H1 (cell line): ENCODE results near the gene ALK. TPM values are rescaled to one million over a fixed set of nuclear protein-coding genes. Genes with fewer than 3 reads are reported as not detected.

Experiments
- CTCF ChIA-PET: fragments of 300-600 bp; sonication (Branson Sonifier 250); formaldehyde crosslinking; loops from one replicate; lab custom pipeline; 2021; ENCODE audit not compliant: partially characterized antibody; lab: Charles Lee
- POLR2A ChIA-PET: fragments of 300-600 bp; sonication (Branson Sonifier 250); formaldehyde crosslinking; loops from one replicate; lab custom pipeline; 2021; ENCODE audit warnings: inconsistent platforms; ENCODE audit not compliant: partially characterized antibody; lab: Charles Lee
- DNase-seq, 2 experiments: peaks; one replicate each; pipeline versions ENCODE4 v3.0.0 to v3.0.0-alpha.2; 2010 to 2022; ENCODE audit warnings: low spot score in 2 of 2, low read depth in 1 of 2, mixed read lengths in 1 of 2
- FAIRE-seq: peaks from 2 replicates; lab custom pipeline; 2011; peaks lifted over from hg19 to GRCh38; lab: Jason Lieb, UNC
- H2AFZ ChIP-seq: 2 replicates; pipeline ENCODE4 v1.8.1; 2012; ENCODE audit warnings: low read length, inconsistent platforms
- H2AK5ac ChIP-seq: 2 replicates; pipeline ENCODE4 v1.6.1; 2013; ENCODE audit warnings: low read depth, low read length
- H2BK120ac ChIP-seq: replicated peaks from 2 replicates; pipeline ENCODE3; 2013; ENCODE audit warnings: low read depth, low read length, inconsistent platforms
- H2BK12ac ChIP-seq: 2 replicates; pipeline ENCODE4 v1.6.1; 2013; ENCODE audit warnings: low read depth, low read length
- H2BK15ac ChIP-seq: 2 replicates; pipeline ENCODE4 v1.6.1; 2013; ENCODE audit warnings: low read length
- H2BK20ac ChIP-seq: 2 replicates; pipeline ENCODE4 v1.6.1; 2013; ENCODE audit warnings: low read length
- H2BK5ac ChIP-seq: 2 replicates; pipeline ENCODE4 v1.6.1; 2013; ENCODE audit warnings: low read depth, low read length
- H3K14ac ChIP-seq: 2 replicates; pipeline ENCODE4 v1.6.1; 2013; ENCODE audit warnings: inconsistent platforms; ENCODE audit not compliant: insufficient read length
- H3K18ac ChIP-seq: 2 replicates; pipeline ENCODE4 v1.6.1; 2013; ENCODE audit warnings: low read length; ENCODE audit errors: extremely low read depth
- H3K23ac ChIP-seq: 2 replicates; pipeline ENCODE4 v1.6.1; 2013; ENCODE audit warnings: inconsistent platforms; ENCODE audit not compliant: insufficient read length
- H3K23me2 ChIP-seq: 2 replicates; pipeline ENCODE4 v1.6.1; 2013; ENCODE audit warnings: low read depth, low read length
- H3K27ac ChIP-seq: 2 replicates; pipeline ENCODE4 v1.6.1; 2011; ENCODE audit warnings: low read depth, low read length, inconsistent platforms
- H3K27me3 ChIP-seq, 4 experiments: replicated peaks in 1 of 4; 1 replicate in 1 of 4; 2 replicates in 3 of 4; pipeline versions ENCODE4 v1.6.1 to v1.8.1; 2011 to 2013; ENCODE audit warnings: low read length in 3 of 4, mild to moderate bottlenecking in 3 of 4, inconsistent platforms in 2 of 4, mixed read lengths in 2 of 4, moderate library complexity in 1 of 4; ENCODE audit not compliant: control insufficient read depth in 3 of 4, insufficient read depth in 3 of 4; ENCODE audit errors: extremely low read depth in 1 of 4
- H3K36me3 ChIP-seq, 4 experiments: 2 replicates each; pipeline versions ENCODE4 v1.6.1 to v1.8.1; 2011 to 2013; ENCODE audit warnings: mild to moderate bottlenecking in 4 of 4, low read length in 3 of 4, moderate library complexity in 2 of 4, control low read depth in 1 of 4, inconsistent platforms in 1 of 4; ENCODE audit not compliant: insufficient read depth in 4 of 4, control insufficient read depth in 2 of 4
- H3K4ac ChIP-seq: replicated peaks from 2 replicates; pipeline ENCODE3; 2013; ENCODE audit warnings: low read length, low read depth, mixed read lengths, inconsistent platforms; ENCODE audit not compliant: insufficient read length
- H3K4me1 ChIP-seq, 4 experiments: replicated peaks in 1 of 4; 1 replicate in 1 of 4; 2 replicates in 3 of 4; pipeline versions ENCODE4 v1.6.1 to v1.8.1; 2011 to 2013; ENCODE audit warnings: low read length in 3 of 4, inconsistent platforms in 2 of 4, mixed read lengths in 1 of 4; ENCODE audit not compliant: insufficient read depth in 4 of 4, control insufficient read depth in 3 of 4
- H3K4me2 ChIP-seq, 2 experiments: 2 replicates each; pipeline versions ENCODE4 v1.6.1 to v1.8.1; 2011 to 2013; ENCODE audit warnings: low read depth in 2 of 2, low read length in 2 of 2, control low read depth in 1 of 2, inconsistent platforms in 1 of 2, mild to moderate bottlenecking in 1 of 2; ENCODE audit not compliant: insufficient read depth in 1 of 2
- H3K4me3 ChIP-seq, 4 experiments: fragments of 200-600, 300-600 bp in 1 of 4; sonication (generic), shearing (Covaris generic), sonication (Bioruptor Twin) in 1 of 4; 2 replicates each; pipeline versions ENCODE4 v1.5.1 to v1.8.1; 2011 to 2016; ENCODE audit warnings: low read length in 4 of 4, low read depth in 3 of 4, control low read depth in 2 of 4, inconsistent platforms in 2 of 4, mild to moderate bottlenecking in 2 of 4, mixed read lengths in 1 of 4, moderate library complexity in 1 of 4; ENCODE audit not compliant: insufficient read depth in 2 of 4; ENCODE audit errors: extremely low read depth in 1 of 4
- H3K56ac ChIP-seq: replicated peaks from 2 replicates; pipeline ENCODE3; 2013; ENCODE audit warnings: low read depth, mild to moderate bottlenecking, mixed read lengths, low read length, inconsistent platforms; ENCODE audit not compliant: insufficient read length
- H3K79me1 ChIP-seq: 2 replicates; pipeline ENCODE4 v1.6.1; 2013; ENCODE audit warnings: low read depth, low read length, control low read depth
- H3K79me2 ChIP-seq, 2 experiments: 2 replicates each; pipeline versions ENCODE4 v1.6.1 to v1.8.1; 2012 to 2013; ENCODE audit warnings: low read length in 2 of 2, mild to moderate bottlenecking in 2 of 2, inconsistent platforms in 1 of 2; ENCODE audit not compliant: insufficient read depth in 2 of 2, control insufficient read depth in 1 of 2
- H3K9ac ChIP-seq, 4 experiments: replicated peaks in 1 of 4; 1 replicate in 1 of 4; 2 replicates in 3 of 4; pipeline versions ENCODE4 v1.6.1 to v1.8.1; 2011 to 2013; ENCODE audit warnings: low read depth in 3 of 4, low read length in 3 of 4, control low read depth in 2 of 4, mild to moderate bottlenecking in 2 of 4, moderate library complexity in 2 of 4, inconsistent platforms in 1 of 4; ENCODE audit errors: extremely low read depth in 1 of 4
- H3K9me3 ChIP-seq, 2 experiments: 2 replicates each; pipeline versions ENCODE4 v1.6.1 to v1.8.1; 2012 to 2013; ENCODE audit warnings: mild to moderate bottlenecking in 2 of 2, moderate library complexity in 2 of 2, control low read depth in 1 of 2, inconsistent platforms in 1 of 2, low read depth in 1 of 2, low read length in 1 of 2, mixed read lengths in 1 of 2; ENCODE audit not compliant: insufficient read depth in 2 of 2
- H4K20me1 ChIP-seq, 2 experiments: replicated peaks in 1 of 2; 2 replicates each; pipeline versions ENCODE3 to v1.8.1; 2011 to 2013; ENCODE audit warnings: inconsistent platforms in 2 of 2, low read length in 2 of 2, mild to moderate bottlenecking in 1 of 2; ENCODE audit not compliant: insufficient read depth in 2 of 2, control insufficient read depth in 1 of 2
- H4K5ac ChIP-seq: 2 replicates; pipeline ENCODE4 v1.6.1; 2013; ENCODE audit warnings: low read length, low read depth, mixed read lengths, inconsistent platforms; ENCODE audit not compliant: insufficient read length
- H4K8ac ChIP-seq: 2 replicates; pipeline ENCODE4 v1.8.0; 2013; ENCODE audit warnings: mild to moderate bottlenecking, moderate library complexity, low read length, inconsistent platforms; ENCODE audit not compliant: insufficient read depth; ENCODE audit errors: extremely low read depth
- H4K91ac ChIP-seq: replicated peaks from 2 replicates; pipeline ENCODE3; 2013; ENCODE audit warnings: low read length, mixed read lengths, inconsistent platforms; ENCODE audit not compliant: insufficient read length
- TAF7 ChIP-seq: optimal IDR thresholded peaks from 2 replicates; pipeline ENCODE3; 2011; ENCODE audit warnings: low read depth, mild to moderate bottlenecking, inconsistent platforms, low read length, moderate library complexity, borderline replicate concordance
- WGBS, 2 experiments: shearing (Covaris generic) in 1 of 2; methylation state at CpG; one replicate each; pipeline versions ENCODE4 v1.1.6 to v1.1.7; 2013 to 2015; ENCODE audit warnings: low lambda C conversion rate in 2 of 2, mixed read lengths in 2 of 2, inconsistent platforms in 1 of 2, low coverage in 1 of 2, missing lambda C conversion rate in 1 of 2; ENCODE audit not compliant: insufficient replicate concordance in 2 of 2, insufficient coverage in 1 of 2, insufficient read length in 1 of 2; ENCODE audit errors: extremely low coverage in 1 of 2, missing lambda C conversion rate in 1 of 2; 5-methylcytosine and 5-hydroxymethylcytosine counted together
- polyA plus RNA-seq, 7 experiments: library from polyadenylated mRNA; depleted of rRNA in 3 of 7; stranded (reverse) in 5 of 7; unstranded in 2 of 7; fragments of >200 nt in 5 of 7; fragments of 200-250 nt in 2 of 7; gene quantifications; 1 replicate in 5 of 7; 2 replicates in 1 of 7; 4 replicates in 1 of 7; pipeline versions ENCODE4 v1.2.1 to v1.2.3, GENCODE V29; 2011 to 2013; ENCODE audit warnings: missing spikeins in 2 of 7, mixed read lengths in 2 of 7
- total RNA-seq: library from RNA; stranded (reverse); fragmentation: NEBNext Ultra II Directional; extraction: Animal tissue kit (Norgen Biotek cat#: 25700); gene quantifications from 2 replicates; pipeline ENCODE4 v1.2.1, GENCODE V29; 2021

The ALK gene
- total and polyA plus RNA-seq, 2 of the 8 experiments (the other 6 are each of a cell fraction or from before 2014, with no cell fraction given), result 0.02 to 0.09 TPM

DNA sequence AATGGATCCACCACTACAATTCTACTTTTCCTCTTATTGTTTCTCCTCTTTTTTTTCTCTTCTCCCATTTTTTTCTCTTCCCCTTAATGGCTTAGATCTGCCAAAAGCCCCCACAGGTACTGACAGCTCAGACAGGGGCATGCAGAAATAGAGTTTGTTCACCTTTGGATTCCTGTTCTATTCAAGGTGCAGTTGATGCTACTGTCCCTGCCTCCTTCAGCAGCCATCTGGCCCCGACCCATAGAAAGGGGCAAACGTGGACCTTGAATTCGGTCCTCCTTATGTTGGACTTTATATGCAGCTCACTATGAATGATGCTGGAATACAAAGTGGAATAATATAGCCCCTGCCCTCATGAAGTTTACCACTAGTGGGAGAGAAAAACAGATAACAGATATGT, 27.7 kb upstream of the ALK start:
- H3K27me3 ChIP-seq, result no peaks in the 10 kb centered on the region
- no peak for TF ChIP-seq TAF7
- H3K9ac ChIP-seq, result no peak overlapping the region
- no peaks in the 10 kb centered on the region for H3K36me3 ChIP-seq
- DNase-seq, result no peak
- no peak overlapping the region for H3K27ac ChIP-seq
- no peaks in the 10 kb centered on the region for H4K20me1 ChIP-seq
- H3K56ac ChIP-seq, result no peak overlapping the region
- no peak overlapping the region for H3K23ac ChIP-seq
- ChIA-PET POLR2A (no interaction called here), CTCF (interaction anchor here (0.8 to 2.7 kb wide), 6 partner anchors 9 to 138 kb away, joined by 3 to 18 read pairs (median 4); no protein-coding TSS in a partner anchor)
- H2BK5ac ChIP-seq, result no peak overlapping the region
- no peak overlapping the region for H2BK15ac ChIP-seq
- H3K18ac ChIP-seq, result no peak overlapping the region
- no peaks in the 10 kb centered on the region for H3K23me2 ChIP-seq
- no peak overlapping the region for H3K4me2 ChIP-seq
- H3K4ac ChIP-seq, result no peak overlapping the region
- H2BK12ac ChIP-seq, result no peak overlapping the region
- H2AFZ ChIP-seq, result no peak overlapping the region
- no peak overlapping the region for H2BK120ac ChIP-seq
- no peaks in the 10 kb centered on the region for H3K79me1 ChIP-seq
- no peak overlapping the region for H3K14ac ChIP-seq
- FAIRE-seq, result no peak
- H4K8ac ChIP-seq, result no peak overlapping the region
- H2BK20ac ChIP-seq, result no peak overlapping the region
- H4K91ac ChIP-seq, result no peak overlapping the region
- H3K4me3 ChIP-seq, result no peak overlapping the region
- no peak overlapping the region for H4K5ac ChIP-seq
- 95% methylated on average over 3 of the region's 3 CpGs; no CpG with 5 or more reads in 1 of the 2 experiments for WGBS, 2 experiments
- H3K4me1 ChIP-seq, result no peaks in the 10 kb centered on the region; a peak in 1 of 7 replicates
- no peaks in the 10 kb centered on the region for H3K9me3 ChIP-seq
- no peaks in the 10 kb centered on the region for H3K79me2 ChIP-seq
- no peak overlapping the region for H2AK5ac ChIP-seq
